ENCODE results near the gene LRP11.

GRCh38 chr6:149860834-149861602 is 3.1 kb downstream of the LRP11 start:
- TF ChIP-seq POLR2AphosphoS5 (IDR thresholded peaks at IDR 0.05) (no peak), CTCF (IDR thresholded peaks at IDR 0.05) (no peak)
